HuH-7 (cell line): Measurements from ENCODE around the gene CTXND1.

Experiments used
- DNase-seq: peaks from one replicate; pipeline ENCODE4 v3.0.0; 2011; ENCODE audit warnings: low spot score

Gene CTXND1

GRCh38 chr15:80208758-80209734 is 43.0 kb downstream of the CTXND1 start:
- DNase-seq = no peak

- DNase-seq = peak; percentile 74
Measured at GRCh38 chr15:80207887-80208286, 44.1 kb downstream of the CTXND1 start.

DNA sequence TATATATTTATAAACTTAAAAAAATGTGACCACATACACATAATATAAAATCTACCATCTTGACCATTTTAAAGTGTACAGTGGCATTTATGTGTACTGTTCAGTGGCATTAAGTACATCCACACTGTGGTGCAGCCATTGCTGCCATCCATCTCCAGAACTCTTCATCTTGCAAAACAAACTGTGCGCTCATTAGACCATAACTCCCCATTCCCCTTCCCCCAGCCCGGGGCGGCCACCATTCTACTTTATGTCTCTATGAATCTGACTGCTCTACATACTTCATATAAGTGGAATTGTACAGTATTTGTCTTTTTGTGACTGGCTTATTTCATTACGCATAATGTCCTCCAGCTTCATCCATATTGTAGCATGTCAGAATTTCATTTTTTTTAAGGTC is 47.8 kb downstream of the CTXND1 start:
- no peak for DNase-seq

- no peak for DNase-seq
Measured at GRCh38 chr15:80203361-80203885, 48.6 kb downstream of the CTXND1 start.

- no peak for DNase-seq
Measured at GRCh38 chr15:80202641-80203360, 49.2 kb downstream of the CTXND1 start.

DNA sequence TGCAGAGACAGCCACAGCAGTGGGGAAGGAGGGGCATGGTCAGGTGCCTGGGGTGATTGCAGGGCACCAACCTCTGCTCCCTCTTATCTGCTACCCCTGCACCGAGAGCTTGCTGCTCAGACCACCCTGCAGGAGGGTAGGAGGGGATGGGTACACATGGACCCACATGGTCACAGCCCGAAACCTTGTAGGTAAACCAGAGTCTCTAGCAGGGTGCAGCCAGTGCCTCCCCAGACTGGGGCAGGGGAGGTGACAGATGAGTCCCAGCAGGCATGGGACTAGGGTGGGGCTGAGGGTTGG is 50.0 kb downstream of the CTXND1 start:
- DNase-seq = no peak

GRCh38 chr15:80201256-80202015 is 50.6 kb downstream of the CTXND1 start:
- no peak for DNase-seq

DNA sequence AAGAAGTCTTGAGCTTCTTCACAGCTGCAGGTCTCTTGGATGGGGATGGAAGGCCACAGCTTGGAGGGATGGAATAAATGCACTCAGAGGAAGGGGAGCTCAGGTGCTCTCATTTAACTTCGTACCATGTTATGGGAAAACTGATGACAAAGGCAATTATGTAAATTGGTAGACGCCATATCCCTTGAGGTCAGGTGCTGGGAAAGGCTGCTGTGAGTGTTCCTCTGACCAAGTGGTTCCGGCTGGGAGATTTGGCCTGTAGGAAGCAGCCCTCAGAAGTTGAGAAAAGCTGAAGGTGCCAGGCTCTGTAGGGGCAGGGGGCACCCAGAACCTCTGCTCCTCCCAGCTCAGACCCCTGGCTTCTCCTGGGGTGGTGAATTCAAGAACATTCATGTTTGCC is 52.1 kb downstream of the CTXND1 start:
- no peak for DNase-seq

DNA sequence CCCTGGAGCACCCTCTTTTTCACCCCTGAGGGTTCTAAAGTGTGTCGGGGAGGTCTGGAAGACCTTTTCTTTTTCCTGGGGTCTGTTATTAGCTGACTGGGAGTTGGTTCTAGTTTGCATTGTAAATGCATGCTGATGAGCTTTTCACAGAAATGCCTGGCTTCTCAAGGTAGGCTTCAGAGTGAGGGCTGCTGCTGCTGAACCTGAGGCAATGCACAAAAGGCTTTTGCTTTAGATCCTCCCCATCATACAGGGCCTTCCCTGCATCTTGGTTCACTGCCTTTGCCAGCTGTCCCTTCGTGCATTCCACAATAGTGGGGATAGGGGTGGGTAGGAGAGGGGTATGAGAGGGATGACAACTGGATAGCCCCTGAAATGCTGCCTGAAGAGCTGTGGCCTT is 52.6 kb downstream of the CTXND1 start:
- no peak for DNase-seq

- DNase-seq = no peak
Measured at GRCh38 chr15:80194914-80195313, 57.1 kb downstream of the CTXND1 start.

- no peak for DNase-seq
Measured at GRCh38 chr15:80194186-80194585, 57.8 kb downstream of the CTXND1 start.

- peak; percentile 88 for DNase-seq
Measured at GRCh38 chr15:80191897-80192595, 60.0 kb downstream of the CTXND1 start.

GRCh38 chr15:80191198-80191597 is 60.8 kb downstream of the CTXND1 start:
- no peak for DNase-seq

DNA sequence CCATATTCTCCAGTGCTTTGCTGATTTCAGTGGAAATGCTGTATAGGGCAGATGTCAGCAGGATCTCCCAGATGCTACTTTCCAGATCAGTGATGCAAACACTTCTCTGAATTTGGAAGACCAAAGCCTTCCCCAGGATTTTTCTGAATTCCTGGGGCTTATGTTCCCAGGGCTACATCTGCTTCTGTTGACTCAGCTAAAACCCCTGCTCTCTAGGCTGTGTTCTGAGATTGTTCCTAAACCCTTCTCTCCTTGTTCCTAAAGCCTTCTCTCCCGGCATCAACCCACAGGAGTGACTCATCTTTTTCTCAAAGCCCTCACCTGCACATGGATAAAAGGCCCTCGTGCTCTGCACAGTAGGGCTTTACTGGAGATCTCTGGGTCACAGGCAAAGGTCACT is 63.8 kb downstream of the CTXND1 start:
- no peak for DNase-seq

DNA sequence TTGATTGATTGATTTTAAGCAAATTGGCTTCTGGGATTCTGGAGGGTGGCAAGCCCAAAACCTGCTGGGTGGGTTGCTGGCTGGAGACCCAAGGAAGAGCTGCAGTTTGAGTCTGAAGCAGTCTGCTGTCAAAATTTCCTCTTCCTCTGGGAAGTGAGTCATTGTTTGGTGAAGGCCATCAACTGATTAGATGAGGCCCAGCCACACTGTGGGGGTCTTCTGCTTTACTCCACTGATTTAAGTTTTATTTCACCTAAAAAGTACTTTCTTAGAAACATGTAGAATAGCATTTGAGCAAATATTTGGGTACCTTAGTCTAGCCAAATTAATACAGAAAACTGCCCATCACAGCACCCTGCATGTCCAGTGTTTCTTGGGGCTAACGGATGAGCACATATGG is 65.4 kb downstream of the CTXND1 start:
- DNase-seq = no peak

- no peak for DNase-seq
Measured at GRCh38 chr15:80186066-80186465, 65.9 kb downstream of the CTXND1 start.

DNA sequence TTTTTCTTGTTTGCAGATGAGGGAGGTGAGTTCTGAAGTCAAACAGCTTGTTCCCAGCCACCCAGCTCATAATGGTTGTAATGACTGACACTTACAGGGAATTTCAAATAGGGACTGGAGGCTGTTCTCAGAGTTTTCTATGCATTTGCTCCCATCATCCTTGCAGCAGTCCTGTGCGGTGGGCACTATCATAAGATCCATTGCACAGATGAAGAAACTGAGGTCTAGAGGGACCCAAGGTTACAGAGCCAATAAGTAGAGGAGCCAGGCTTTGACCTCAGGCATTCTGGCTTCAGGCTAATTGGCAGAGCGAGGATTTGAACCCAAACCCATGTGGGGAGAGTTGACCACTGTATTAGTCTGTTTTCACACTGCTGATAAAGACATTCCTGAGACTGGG is 66.9 kb downstream of the CTXND1 start:
- DNase-seq = no peak

- no peak for DNase-seq
Measured at GRCh38 chr15:80184554-80184953, 67.5 kb downstream of the CTXND1 start.

GRCh38 chr15:80183886-80184285 is 68.1 kb downstream of the CTXND1 start:
- peak; percentile 61 for DNase-seq

- DNase-seq = no peak
Measured at GRCh38 chr15:80183306-80183705, 68.7 kb downstream of the CTXND1 start.

- no peak for DNase-seq
Measured at GRCh38 chr15:80182611-80183261, 69.3 kb downstream of the CTXND1 start.
